GM23338 (cell line): ENCODE results near the gene LYL1. TPM values are rescaled to one million over a fixed set of nuclear protein-coding genes. Genes with fewer than 3 reads are reported as not detected.

ENCODE experiments used
- ATAC-seq: fragments of 200-7000 bp; cut with Tn5 transposase; 3 replicates; pipeline ENCODE4 v1.9.1; 2020
- DNase-seq: peaks from one replicate; pipeline ENCODE4 v3.0.0-alpha.2; 2015; ENCODE audit warnings: low spot score
- H2AFZ ChIP-seq: fragments of 200-600 bp; sonication (generic); 2 replicates; pipeline ENCODE4 v1.8.0; 2016; ENCODE audit warnings: antibody characterized with exemption, mild to moderate bottlenecking, moderate library complexity
- H3F3A ChIP-seq: fragments of 200-600 bp; sonication (generic); replicated peaks from 2 replicates; pipeline ENCODE4 v1.8.0; 2017; ENCODE audit warnings: antibody characterized with exemption, mixed run types, low read depth
- H3K27ac ChIP-seq: fragments of 200-600 bp; sonication (generic); 2 replicates; pipeline ENCODE4 v1.6.1; 2016; ENCODE audit warnings: low read depth
- H3K27me3 ChIP-seq: fragments of 200-600 bp; sonication (generic); 2 replicates; pipeline ENCODE4 v1.8.0; 2016; ENCODE audit warnings: mild to moderate bottlenecking, mixed run types, moderate library complexity; ENCODE audit not compliant: insufficient read depth
- H3K36me3 ChIP-seq: fragments of 200-600 bp; sonication (generic); 2 replicates; pipeline ENCODE4 v1.8.0; 2016; ENCODE audit warnings: mild to moderate bottlenecking; ENCODE audit not compliant: insufficient read depth
- H3K4me1 ChIP-seq: fragments of 200-600 bp; sonication (generic); 2 replicates; pipeline ENCODE4 v1.8.0; 2016; ENCODE audit warnings: mild to moderate bottlenecking, moderate library complexity; ENCODE audit not compliant: insufficient read depth
- H3K4me2 ChIP-seq: fragments of 200-600 bp; sonication (generic); 2 replicates; pipeline ENCODE4 v1.7.1; 2017; ENCODE audit warnings: mixed run types
- H3K4me3 ChIP-seq: fragments of 200-600 bp; sonication (generic); 2 replicates; pipeline ENCODE4 v1.6.1; 2016; ENCODE audit warnings: mixed run types
- H3K79me2 ChIP-seq: fragments of 200-600 bp; sonication (generic); replicated peaks from 2 replicates; pipeline ENCODE4 v1.8.0; 2017; ENCODE audit warnings: mild to moderate bottlenecking; ENCODE audit not compliant: insufficient read depth
- H3K9me2 ChIP-seq: fragments of 200-600 bp; sonication (generic); 2 replicates; pipeline ENCODE4 v1.8.0; 2017; ENCODE audit not compliant: insufficient read depth
- H4K20me1 ChIP-seq: fragments of 200-600 bp; sonication (generic); replicated peaks from 2 replicates; pipeline ENCODE4 v1.8.0; 2017; ENCODE audit warnings: mild to moderate bottlenecking; ENCODE audit not compliant: insufficient read depth
- H3K27ac Mint-ChIP-seq: 2 replicates; pipeline ENCODE4 v1.8.0; 2020; ENCODE audit warnings: inconsistent platforms, mild to moderate bottlenecking, moderate library complexity, mixed read lengths
- H3K27me3 Mint-ChIP-seq: 3 replicates; pipeline ENCODE4 v1.8.0; 2022; ENCODE audit warnings: low read depth, mild to moderate bottlenecking, moderate library complexity, mixed read lengths, inconsistent platforms; ENCODE audit not compliant: insufficient read depth, poor library complexity
- H3K36me3 Mint-ChIP-seq: 3 replicates; pipeline ENCODE4 v1.8.0; 2021; ENCODE audit warnings: low read depth, mild to moderate bottlenecking, inconsistent platforms, moderate library complexity, mixed read lengths
- H3K4me1 Mint-ChIP-seq: 3 replicates; pipeline ENCODE4 v1.8.0; 2020; ENCODE audit warnings: mild to moderate bottlenecking, inconsistent platforms, mixed read lengths
- H3K4me3 Mint-ChIP-seq: 3 replicates; pipeline ENCODE4 v1.8.0; 2021; ENCODE audit warnings: moderate library complexity, mild to moderate bottlenecking, inconsistent platforms, mixed read lengths
- H3K9me3 Mint-ChIP-seq: 3 replicates; pipeline ENCODE4 v1.8.0; 2020; ENCODE audit warnings: moderate library complexity, mild to moderate bottlenecking, inconsistent platforms, mixed read lengths
- CREB1 ChIP-seq: fragments of 250-450 bp; sonication (Bioruptor Pico); IDR thresholded peaks from 2 replicates; pipeline ENCODE4 v1.5.0; 2020; ENCODE audit warnings: low read depth, mild to moderate bottlenecking, moderate library complexity
- CTCF ChIP-seq, 2 experiments: fragments of 200-600 bp in 1 of 2; sonication (generic) in 1 of 2; conservative IDR thresholded peaks; 2 replicates each; pipeline versions ENCODE4 v1.5.1 to v1.6.1; 2016 to 2017; ENCODE audit warnings: antibody characterized with exemption in 2 of 2, low read depth in 2 of 2, mild to moderate bottlenecking in 2 of 2, moderate library complexity in 1 of 2
- ETS1 ChIP-seq: IDR thresholded peaks from 2 replicates; pipeline ENCODE4 v1.6.1; 2016; ENCODE audit warnings: antibody characterized with exemption
- EZH2 ChIP-seq: fragments of 200-600 bp; sonication (generic); IDR thresholded peaks from one replicate; pipeline ENCODE4 v1.8.0; 2017; ENCODE audit warnings: antibody characterized with exemption, mild to moderate bottlenecking, low read depth; ENCODE audit not compliant: unreplicated experiment
- EZH2phosphoT487 ChIP-seq: fragments of 200-600 bp; sonication (generic); IDR thresholded peaks from one replicate; pipeline ENCODE4 v1.8.1; 2018; ENCODE audit warnings: antibody characterized with exemption; ENCODE audit not compliant: unreplicated experiment
- JUNB ChIP-seq: IDR thresholded peaks from one replicate; pipeline ENCODE4 v1.6.1; 2016; ENCODE audit warnings: antibody characterized with exemption; ENCODE audit not compliant: unreplicated experiment
- NANOG ChIP-seq: IDR thresholded peaks from 2 replicates; pipeline ENCODE4 v1.6.1; 2016; ENCODE audit warnings: antibody characterized with exemption, borderline replicate concordance
- POLR2AphosphoS5 ChIP-seq: IDR thresholded peaks from 2 replicates; pipeline ENCODE4 v1.6.1; 2016; ENCODE audit warnings: antibody characterized with exemption, low read depth
- ZNF114 ChIP-seq: fragments of 250-450 bp; sonication (Bioruptor Pico); IDR thresholded peaks from 2 replicates; pipeline ENCODE4 v1.5.0; 2020; ENCODE audit warnings: mild to moderate bottlenecking, moderate library complexity
- ZNF331 ChIP-seq: fragments of 250-450 bp; sonication (Bioruptor Pico); IDR thresholded peaks from 2 replicates; pipeline ENCODE4 v1.5.0; 2020; ENCODE audit warnings: low read depth, mild to moderate bottlenecking, moderate library complexity
- ZNF462 ChIP-seq: fragments of 250-450 bp; sonication (Bioruptor Pico); IDR thresholded peaks from 2 replicates; pipeline ENCODE4 v1.5.0; 2020; ENCODE audit warnings: mild to moderate bottlenecking, moderate library complexity
- polyA plus RNA-seq: library from polyadenylated mRNA; unstranded; fragments of >200 nt; fragmentation: Nextera tagmentation; extraction: Ambion mirVana; gene quantifications from 2 replicates; pipeline ENCODE4 v1.2.1, GENCODE V29; 2016
- total RNA-seq: library from RNA; depleted of rRNA; stranded (reverse); fragments of >200 nt; shearing (Covaris generic); gene quantifications from 2 replicates; pipeline ENCODE4 v1.2.3, GENCODE V29; 2014

LYL1 gene
- total and polyA plus RNA-seq, 2 experiments from 2014 or later = 1.2 to 2.2 TPM

DNA sequence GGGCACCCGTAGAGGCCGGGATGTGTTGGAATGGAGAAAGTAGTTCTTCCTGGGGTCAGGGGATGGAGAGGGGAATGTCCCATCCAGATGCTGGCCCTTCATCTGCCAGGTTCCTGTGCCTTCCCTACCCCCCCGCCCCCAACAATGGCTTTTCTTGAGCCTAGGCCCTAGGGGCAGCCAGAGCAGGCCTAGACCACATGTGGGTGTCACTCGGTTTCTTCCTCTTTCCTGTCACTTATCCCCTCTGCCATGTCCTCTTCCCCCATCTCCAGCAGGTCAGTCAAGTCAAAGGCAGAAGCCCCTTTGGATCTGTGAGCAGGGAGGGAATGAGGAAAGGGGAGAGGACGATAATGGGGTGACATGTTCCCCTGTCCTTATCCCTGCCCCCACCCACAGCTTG is 36.4 kb downstream of the LYL1 start:
- no peaks in the 10 kb centered on the region for H3K36me3 Mint-ChIP-seq
- H3K27ac ChIP-seq = no peak overlapping the region
- no peak for DNase-seq
- H3K79me2 ChIP-seq = no peaks in the 10 kb centered on the region
- no peak overlapping the region for H3K4me2 ChIP-seq
- H3K4me1 ChIP-seq = peaks cover under 1% of the 10 kb centered on the region; the same call in 1 of the 2 replicates
- H3K4me1 Mint-ChIP-seq = no peaks in the 10 kb centered on the region
- no peak for ATAC-seq
- no peaks in the 10 kb centered on the region for H3K36me3 ChIP-seq
- H4K20me1 ChIP-seq = no peaks in the 10 kb centered on the region
- no peak overlapping the region for H3K4me3 Mint-ChIP-seq
- no peak for TF ChIP-seq EZH2phosphoT487
- peaks cover 37% of the 10 kb centered on the region for H3K27me3 ChIP-seq
- H3K4me3 ChIP-seq = no peak overlapping the region
- 0 out of 2 replicates have a peak, but pooled peaks cover 2% of the 10 kb centered on the region for H3F3A ChIP-seq
- no peak overlapping the region for H3K27ac Mint-ChIP-seq
- H3K9me3 Mint-ChIP-seq = no peaks in the 10 kb centered on the region
- peaks cover 37% of the 10 kb centered on the region for H3K27me3 Mint-ChIP-seq
- H3K9me2 ChIP-seq = no peaks in the 10 kb centered on the region
- H2AFZ ChIP-seq = no peak overlapping the region

DNA sequence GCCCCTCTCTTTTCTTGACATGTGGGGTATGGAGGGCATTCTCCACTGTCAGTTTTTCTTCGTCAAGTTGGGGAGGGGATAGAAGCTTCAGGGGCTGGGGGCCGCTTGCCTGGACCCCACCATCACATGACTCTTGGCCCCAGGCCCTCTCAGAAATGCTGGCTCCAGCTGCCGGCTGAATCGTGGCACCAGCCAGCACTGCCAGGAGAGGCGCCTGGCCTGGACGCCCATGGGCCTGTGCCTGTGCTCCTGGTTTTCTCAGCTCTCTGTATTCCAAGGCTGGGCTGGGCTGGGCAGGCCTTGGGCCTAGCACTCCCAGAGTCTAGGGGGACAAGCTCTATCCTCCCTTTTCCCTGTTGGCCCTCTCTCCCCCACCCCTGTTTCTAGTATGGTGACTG is 38.6 kb downstream of the LYL1 start:
- no peak overlapping the region for H3K4me3 ChIP-seq
- Mint-ChIP-seq H3K4me3 (no peak overlapping the region), H3K9me3 (no peaks in the 10 kb centered on the region), H3K27ac (no peak overlapping the region), H3K4me1 (peaks cover 7% of the 10 kb centered on the region), H3K27me3 (peaks cover 56% of the 10 kb centered on the region), H3K36me3 (no peaks in the 10 kb centered on the region; the same call in 2 of the 3 replicates)
- TF ChIP-seq ZNF114 (CRISPR knock-in tag) = no peak
- TF ChIP-seq ZNF462 (CRISPR knock-in tag) = no peak
- TF ChIP-seq ZNF331 (CRISPR knock-in tag) = no peak
- TF ChIP-seq EZH2 = no peak
- no peak for TF ChIP-seq CTCF (conservative IDR thresholded peaks at IDR 0.05; ENCODE audit: low read depth in 2 of 2)
- TF ChIP-seq JUNB = no peak
- no peak for TF ChIP-seq NANOG
- no peak for TF ChIP-seq POLR2AphosphoS5
- TF ChIP-seq ETS1 = no peak
- TF ChIP-seq EZH2phosphoT487 = no peak
- no peak for TF ChIP-seq CREB1 (CRISPR knock-in tag)
- H3K4me1 ChIP-seq = peaks cover 18% of the 10 kb centered on the region
- ATAC-seq = no peak
- no peak overlapping the region for H2AFZ ChIP-seq
- H3K27me3 ChIP-seq = peaks cover 59% of the 10 kb centered on the region
- no peak for DNase-seq
- H3F3A ChIP-seq = peaks cover 6% of the 10 kb centered on the region; the same call in 1 of the 2 replicates
- H3K27ac ChIP-seq = no peak overlapping the region
- H3K9me2 ChIP-seq = no peaks in the 10 kb centered on the region
- no peaks in the 10 kb centered on the region for H3K79me2 ChIP-seq
- no peaks in the 10 kb centered on the region for H4K20me1 ChIP-seq
- H3K36me3 ChIP-seq = no peaks in the 10 kb centered on the region
- H3K4me2 ChIP-seq = no peak overlapping the region
